ENCODE data around the gene RIMS1. TPM values are rescaled to one million over a fixed set of nuclear protein-coding genes. Genes with fewer than 3 reads are reported as not detected.
A peak's percentile ranks its signal among the peaks of the same experiment; 100 is the strongest.

RIMS1 gene
- total and polyA plus RNA-seq, 9 of the 15 experiments (the other 6 are each of a cell fraction or from before 2014, with no cell fraction given) = not detected

DNA sequence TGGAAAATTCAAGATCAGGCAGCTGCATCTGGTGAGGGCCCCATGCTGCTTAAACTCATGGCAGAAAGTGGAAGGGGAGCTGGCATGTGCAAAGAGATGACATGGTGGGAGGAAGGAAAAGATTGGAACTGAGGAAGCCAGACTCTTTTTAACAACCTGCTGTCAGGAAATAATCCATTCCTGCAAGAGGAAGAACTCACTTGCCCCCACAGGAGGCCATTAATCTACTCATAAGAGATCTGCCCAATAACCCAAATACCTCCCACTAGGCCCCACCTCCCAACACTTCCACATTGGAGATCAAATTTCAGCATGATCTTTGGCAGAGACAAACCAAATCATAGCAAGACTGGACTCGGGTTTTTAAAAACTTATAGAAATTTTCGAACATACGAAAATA is 535.0 kb downstream of the RIMS1 start (continued):
- TF ChIP-seq, protein P1, sequence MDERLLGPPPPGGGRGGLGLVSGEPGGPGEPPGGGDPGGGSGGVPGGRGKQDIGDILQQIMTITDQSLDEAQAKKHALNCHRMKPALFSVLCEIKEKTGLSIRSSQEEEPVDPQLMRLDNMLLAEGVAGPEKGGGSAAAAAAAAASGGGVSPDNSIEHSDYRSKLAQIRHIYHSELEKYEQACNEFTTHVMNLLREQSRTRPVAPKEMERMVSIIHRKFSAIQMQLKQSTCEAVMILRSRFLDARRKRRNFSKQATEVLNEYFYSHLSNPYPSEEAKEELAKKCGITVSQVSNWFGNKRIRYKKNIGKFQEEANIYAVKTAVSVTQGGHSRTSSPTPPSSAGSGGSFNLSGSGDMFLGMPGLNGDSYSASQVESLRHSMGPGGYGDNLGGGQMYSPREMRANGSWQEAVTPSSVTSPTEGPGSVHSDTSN (CRISPR knock-in tag; IDR thresholded peaks at IDR 0.05; ENCODE audit: low read depth) = no peak
- TF ChIP-seq, protein P1 (tag; conservative IDR thresholded peaks at IDR 0.05; ENCODE audit: low read depth) = peak; percentile 60
- TF ChIP-seq, protein P2, sequence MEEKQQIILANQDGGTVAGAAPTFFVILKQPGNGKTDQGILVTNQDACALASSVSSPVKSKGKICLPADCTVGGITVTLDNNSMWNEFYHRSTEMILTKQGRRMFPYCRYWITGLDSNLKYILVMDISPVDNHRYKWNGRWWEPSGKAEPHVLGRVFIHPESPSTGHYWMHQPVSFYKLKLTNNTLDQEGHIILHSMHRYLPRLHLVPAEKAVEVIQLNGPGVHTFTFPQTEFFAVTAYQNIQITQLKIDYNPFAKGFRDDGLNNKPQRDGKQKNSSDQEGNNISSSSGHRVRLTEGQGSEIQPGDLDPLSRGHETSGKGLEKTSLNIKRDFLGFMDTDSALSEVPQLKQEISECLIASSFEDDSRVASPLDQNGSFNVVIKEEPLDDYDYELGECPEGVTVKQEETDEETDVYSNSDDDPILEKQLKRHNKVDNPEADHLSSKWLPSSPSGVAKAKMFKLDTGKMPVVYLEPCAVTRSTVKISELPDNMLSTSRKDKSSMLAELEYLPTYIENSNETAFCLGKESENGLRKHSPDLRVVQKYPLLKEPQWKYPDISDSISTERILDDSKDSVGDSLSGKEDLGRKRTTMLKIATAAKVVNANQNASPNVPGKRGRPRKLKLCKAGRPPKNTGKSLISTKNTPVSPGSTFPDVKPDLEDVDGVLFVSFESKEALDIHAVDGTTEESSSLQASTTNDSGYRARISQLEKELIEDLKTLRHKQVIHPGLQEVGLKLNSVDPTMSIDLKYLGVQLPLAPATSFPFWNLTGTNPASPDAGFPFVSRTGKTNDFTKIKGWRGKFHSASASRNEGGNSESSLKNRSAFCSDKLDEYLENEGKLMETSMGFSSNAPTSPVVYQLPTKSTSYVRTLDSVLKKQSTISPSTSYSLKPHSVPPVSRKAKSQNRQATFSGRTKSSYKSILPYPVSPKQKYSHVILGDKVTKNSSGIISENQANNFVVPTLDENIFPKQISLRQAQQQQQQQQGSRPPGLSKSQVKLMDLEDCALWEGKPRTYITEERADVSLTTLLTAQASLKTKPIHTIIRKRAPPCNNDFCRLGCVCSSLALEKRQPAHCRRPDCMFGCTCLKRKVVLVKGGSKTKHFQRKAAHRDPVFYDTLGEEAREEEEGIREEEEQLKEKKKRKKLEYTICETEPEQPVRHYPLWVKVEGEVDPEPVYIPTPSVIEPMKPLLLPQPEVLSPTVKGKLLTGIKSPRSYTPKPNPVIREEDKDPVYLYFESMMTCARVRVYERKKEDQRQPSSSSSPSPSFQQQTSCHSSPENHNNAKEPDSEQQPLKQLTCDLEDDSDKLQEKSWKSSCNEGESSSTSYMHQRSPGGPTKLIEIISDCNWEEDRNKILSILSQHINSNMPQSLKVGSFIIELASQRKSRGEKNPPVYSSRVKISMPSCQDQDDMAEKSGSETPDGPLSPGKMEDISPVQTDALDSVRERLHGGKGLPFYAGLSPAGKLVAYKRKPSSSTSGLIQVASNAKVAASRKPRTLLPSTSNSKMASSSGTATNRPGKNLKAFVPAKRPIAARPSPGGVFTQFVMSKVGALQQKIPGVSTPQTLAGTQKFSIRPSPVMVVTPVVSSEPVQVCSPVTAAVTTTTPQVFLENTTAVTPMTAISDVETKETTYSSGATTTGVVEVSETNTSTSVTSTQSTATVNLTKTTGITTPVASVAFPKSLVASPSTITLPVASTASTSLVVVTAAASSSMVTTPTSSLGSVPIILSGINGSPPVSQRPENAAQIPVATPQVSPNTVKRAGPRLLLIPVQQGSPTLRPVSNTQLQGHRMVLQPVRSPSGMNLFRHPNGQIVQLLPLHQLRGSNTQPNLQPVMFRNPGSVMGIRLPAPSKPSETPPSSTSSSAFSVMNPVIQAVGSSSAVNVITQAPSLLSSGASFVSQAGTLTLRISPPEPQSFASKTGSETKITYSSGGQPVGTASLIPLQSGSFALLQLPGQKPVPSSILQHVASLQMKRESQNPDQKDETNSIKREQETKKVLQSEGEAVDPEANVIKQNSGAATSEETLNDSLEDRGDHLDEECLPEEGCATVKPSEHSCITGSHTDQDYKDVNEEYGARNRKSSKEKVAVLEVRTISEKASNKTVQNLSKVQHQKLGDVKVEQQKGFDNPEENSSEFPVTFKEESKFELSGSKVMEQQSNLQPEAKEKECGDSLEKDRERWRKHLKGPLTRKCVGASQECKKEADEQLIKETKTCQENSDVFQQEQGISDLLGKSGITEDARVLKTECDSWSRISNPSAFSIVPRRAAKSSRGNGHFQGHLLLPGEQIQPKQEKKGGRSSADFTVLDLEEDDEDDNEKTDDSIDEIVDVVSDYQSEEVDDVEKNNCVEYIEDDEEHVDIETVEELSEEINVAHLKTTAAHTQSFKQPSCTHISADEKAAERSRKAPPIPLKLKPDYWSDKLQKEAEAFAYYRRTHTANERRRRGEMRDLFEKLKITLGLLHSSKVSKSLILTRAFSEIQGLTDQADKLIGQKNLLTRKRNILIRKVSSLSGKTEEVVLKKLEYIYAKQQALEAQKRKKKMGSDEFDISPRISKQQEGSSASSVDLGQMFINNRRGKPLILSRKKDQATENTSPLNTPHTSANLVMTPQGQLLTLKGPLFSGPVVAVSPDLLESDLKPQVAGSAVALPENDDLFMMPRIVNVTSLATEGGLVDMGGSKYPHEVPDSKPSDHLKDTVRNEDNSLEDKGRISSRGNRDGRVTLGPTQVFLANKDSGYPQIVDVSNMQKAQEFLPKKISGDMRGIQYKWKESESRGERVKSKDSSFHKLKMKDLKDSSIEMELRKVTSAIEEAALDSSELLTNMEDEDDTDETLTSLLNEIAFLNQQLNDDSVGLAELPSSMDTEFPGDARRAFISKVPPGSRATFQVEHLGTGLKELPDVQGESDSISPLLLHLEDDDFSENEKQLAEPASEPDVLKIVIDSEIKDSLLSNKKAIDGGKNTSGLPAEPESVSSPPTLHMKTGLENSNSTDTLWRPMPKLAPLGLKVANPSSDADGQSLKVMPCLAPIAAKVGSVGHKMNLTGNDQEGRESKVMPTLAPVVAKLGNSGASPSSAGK (IDR thresholded peaks at IDR 0.05) = peak; percentile 42; the same call in 1 of the 2 replicates
- TF ChIP-seq ZC3H4 (CRISPR knock-in tag; IDR thresholded peaks at IDR 0.05; ENCODE audit: borderline replicate concordance) = no peak
- TF ChIP-seq, protein P3, sequence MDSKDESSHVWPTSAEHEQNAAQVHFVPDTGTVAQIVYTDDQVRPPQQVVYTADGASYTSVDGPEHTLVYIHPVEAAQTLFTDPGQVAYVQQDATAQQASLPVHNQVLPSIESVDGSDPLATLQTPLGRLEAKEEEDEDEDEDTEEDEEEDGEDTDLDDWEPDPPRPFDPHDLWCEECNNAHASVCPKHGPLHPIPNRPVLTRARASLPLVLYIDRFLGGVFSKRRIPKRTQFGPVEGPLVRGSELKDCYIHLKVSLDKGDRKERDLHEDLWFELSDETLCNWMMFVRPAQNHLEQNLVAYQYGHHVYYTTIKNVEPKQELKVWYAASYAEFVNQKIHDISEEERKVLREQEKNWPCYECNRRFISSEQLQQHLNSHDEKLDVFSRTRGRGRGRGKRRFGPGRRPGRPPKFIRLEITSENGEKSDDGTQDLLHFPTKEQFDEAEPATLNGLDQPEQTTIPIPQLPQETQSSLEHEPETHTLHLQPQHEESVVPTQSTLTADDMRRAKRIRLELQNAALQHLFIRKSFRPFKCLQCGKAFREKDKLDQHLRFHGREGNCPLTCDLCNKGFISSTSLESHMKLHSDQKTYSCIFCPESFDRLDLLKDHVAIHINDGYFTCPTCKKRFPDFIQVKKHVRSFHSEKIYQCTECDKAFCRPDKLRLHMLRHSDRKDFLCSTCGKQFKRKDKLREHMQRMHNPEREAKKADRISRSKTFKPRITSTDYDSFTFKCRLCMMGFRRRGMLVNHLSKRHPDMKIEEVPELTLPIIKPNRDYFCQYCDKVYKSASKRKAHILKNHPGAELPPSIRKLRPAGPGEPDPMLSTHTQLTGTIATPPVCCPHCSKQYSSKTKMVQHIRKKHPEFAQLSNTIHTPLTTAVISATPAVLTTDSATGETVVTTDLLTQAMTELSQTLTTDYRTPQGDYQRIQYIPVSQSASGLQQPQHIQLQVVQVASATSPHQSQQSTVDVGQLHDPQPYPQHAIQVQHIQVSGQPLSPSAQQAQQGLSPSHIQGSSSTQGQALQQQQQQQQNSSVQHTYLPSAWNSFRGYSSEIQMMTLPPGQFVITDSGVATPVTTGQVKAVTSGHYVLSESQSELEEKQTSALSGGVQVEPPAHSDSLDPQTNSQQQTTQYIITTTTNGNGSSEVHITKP (IDR thresholded peaks at IDR 0.05; ENCODE audit: partially characterized antibody) = peak; percentile 6
- TF ChIP-seq ATF1 (CRISPR knock-in tag; IDR thresholded peaks at IDR 0.05) = no peak
- 0 out of 2 replicates have a peak, but pooled peaks have one; percentile 12 for TF ChIP-seq ATF1 (tag; IDR thresholded peaks at IDR 0.05)
